Type B pancreatic cell (in vitro differentiated cells): ENCODE data around the gene ZNF503. TPM values are rescaled to one million over a fixed set of nuclear protein-coding genes. Genes with fewer than 3 reads are reported as not detected.

ENCODE experiments used
- DNase-seq: peaks from one replicate; pipeline ENCODE4 v3.0.0; 2021; ENCODE audit warnings: mixed read lengths; ENCODE audit not compliant: unreplicated experiment; ENCODE audit errors: extremely low spot score
- H3K27ac Mint-ChIP-seq: 2 replicates; pipeline ENCODE4 v1.8.0; 2021; ENCODE audit warnings: mild to moderate bottlenecking, mixed read lengths
- H3K27me3 Mint-ChIP-seq: 2 replicates; pipeline ENCODE4 v1.8.0; 2021; ENCODE audit warnings: mixed read lengths
- H3K36me3 Mint-ChIP-seq: 2 replicates; pipeline ENCODE4 v1.8.0; 2021; ENCODE audit warnings: mixed read lengths
- H3K4me1 Mint-ChIP-seq: one replicate; pipeline ENCODE4 v1.8.0; 2021; ENCODE audit warnings: mixed read lengths; ENCODE audit not compliant: unreplicated experiment
- H3K4me3 Mint-ChIP-seq: 2 replicates; pipeline ENCODE4 v1.8.0; 2021; ENCODE audit warnings: mild to moderate bottlenecking, mixed read lengths
- H3K9me3 Mint-ChIP-seq: 2 replicates; pipeline ENCODE4 v1.8.0; 2021; ENCODE audit warnings: mixed read lengths
- total RNA-seq: library from RNA; stranded (reverse); gene quantifications from 2 replicates; pipeline ENCODE4 v1.2.1, GENCODE V29; 2021; ENCODE audit warnings: low replicate concordance
- TF ChIP-seq, protein P1 (sequence below): fragments of 200-600 bp; sonication (generic); conservative IDR thresholded peaks from 2 replicates; pipeline ENCODE4 v1.5.0; 2021; ENCODE audit warnings: antibody characterized with exemption, mild to moderate bottlenecking

ZNF503 gene
- total RNA-seq, 1 donor from 2014 or later, result 88.4 TPM

GRCh38 chr10:75350791-75351190 lies 50.8 kb downstream of the ZNF503 start:
- H3K4me1 Mint-ChIP-seq, result peaks cover 16% of the 10 kb centered on the region
- peaks cover 11% of the 10 kb centered on the region for H3K9me3 Mint-ChIP-seq
- no peaks in the 10 kb centered on the region for H3K36me3 Mint-ChIP-seq
- TF ChIP-seq, protein P1, sequence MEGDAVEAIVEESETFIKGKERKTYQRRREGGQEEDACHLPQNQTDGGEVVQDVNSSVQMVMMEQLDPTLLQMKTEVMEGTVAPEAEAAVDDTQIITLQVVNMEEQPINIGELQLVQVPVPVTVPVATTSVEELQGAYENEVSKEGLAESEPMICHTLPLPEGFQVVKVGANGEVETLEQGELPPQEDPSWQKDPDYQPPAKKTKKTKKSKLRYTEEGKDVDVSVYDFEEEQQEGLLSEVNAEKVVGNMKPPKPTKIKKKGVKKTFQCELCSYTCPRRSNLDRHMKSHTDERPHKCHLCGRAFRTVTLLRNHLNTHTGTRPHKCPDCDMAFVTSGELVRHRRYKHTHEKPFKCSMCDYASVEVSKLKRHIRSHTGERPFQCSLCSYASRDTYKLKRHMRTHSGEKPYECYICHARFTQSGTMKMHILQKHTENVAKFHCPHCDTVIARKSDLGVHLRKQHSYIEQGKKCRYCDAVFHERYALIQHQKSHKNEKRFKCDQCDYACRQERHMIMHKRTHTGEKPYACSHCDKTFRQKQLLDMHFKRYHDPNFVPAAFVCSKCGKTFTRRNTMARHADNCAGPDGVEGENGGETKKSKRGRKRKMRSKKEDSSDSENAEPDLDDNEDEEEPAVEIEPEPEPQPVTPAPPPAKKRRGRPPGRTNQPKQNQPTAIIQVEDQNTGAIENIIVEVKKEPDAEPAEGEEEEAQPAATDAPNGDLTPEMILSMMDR, result no peak
- peak; percentile 34 for DNase-seq
- H3K27me3 Mint-ChIP-seq, result peaks cover 5% of the 10 kb centered on the region
- H3K27ac Mint-ChIP-seq, result no peak overlapping the region
- H3K4me3 Mint-ChIP-seq, result no peak overlapping the region

Other genes starting within 250 kb of the ZNF503 start
- gene VDAC2, start 191.0 kb downstream of the ZNF503 start, total RNA-seq, result 204 and 242 TPM in 2 replicates
- gene COMTD1, start 165.8 kb downstream of the ZNF503 start, total RNA-seq, result 40.4 and 62.6 TPM in 2 replicates
- gene LRMDA, start 29.9 kb upstream of the ZNF503 start, total RNA-seq, result 0.62 and 2.0 TPM in 2 replicates